Measurements from ENCODE around the gene ZNF506. TPM values are rescaled to one million over a fixed set of nuclear protein-coding genes. Genes with fewer than 3 reads are reported as not detected.
"Not testable (repeated sequence)": the region's sequence is repeated elsewhere in the genome, so short reads cannot be mapped to it uniquely, and the experiment has no call there.

ZNF506 gene
- total RNA-seq (ENCODE audit: unreplicated experiment), result 39.0 TPM
- long read RNA-seq, partial matches to known transcripts, result 2 of 4 reads
- long read RNA-seq, other reads (novel, unspliced or antisense), result 0 of 4 reads

- Mint-ChIP-seq H3K4me3 (ENCODE audit: unreplicated experiment) (peak within 1 kb of the TSS; percentile 99), H3K36me3 (ENCODE audit: unreplicated experiment) (peaks cover 18% of the 10 kb centered on the region), H3K27ac (ENCODE audit: unreplicated experiment) (peak within 1 kb of the TSS; percentile 99), H3K4me1 (ENCODE audit: low read depth, unreplicated experiment) (peaks cover 5% of the 10 kb centered on the region), H3K27me3 (ENCODE audit: unreplicated experiment) (peaks cover 9% of the 10 kb centered on the region), H3K9me3 (ENCODE audit: unreplicated experiment) (peaks cover 18% of the 10 kb centered on the region)
- DNase-seq, result peak; percentile 97
- TF ChIP-seq CTCF (IDR thresholded peaks at IDR 0.05; ENCODE audit: partially characterized antibody, unreplicated experiment), result no peak
These were observed at the start of gene ZNF506 for GRCh38 chr19:19821366-19821951. ZNF506 (minus strand) TSS chr19:19821750; CDS start chr19:19821603, 147 bp downstream.

- peaks cover 19% of the 10 kb centered on the region for H3K4me1 Mint-ChIP-seq (ENCODE audit: low read depth, unreplicated experiment)
- not testable (repeated sequence) for H3K4me3 Mint-ChIP-seq (ENCODE audit: unreplicated experiment); H3K36me3 Mint-ChIP-seq (ENCODE audit: unreplicated experiment)
These were observed 48.5 kb upstream of the ZNF506 start for GRCh38 chr19:19870086-19870485.

GRCh38 chr19:19866611-19867248 lies 45.2 kb upstream of the ZNF506 start:
- Mint-ChIP-seq H3K9me3 (ENCODE audit: unreplicated experiment) (peaks cover 21% of the 10 kb centered on the region), H3K4me3 (ENCODE audit: unreplicated experiment) (peak overlapping the region; percentile 100), H3K27ac (ENCODE audit: unreplicated experiment) (peak overlapping the region; percentile 100), H3K27me3 (ENCODE audit: unreplicated experiment) (peaks cover 10% of the 10 kb centered on the region), H3K36me3 (ENCODE audit: unreplicated experiment) (no peaks in the 10 kb centered on the region), H3K4me1 (ENCODE audit: low read depth, unreplicated experiment) (peaks cover 14% of the 10 kb centered on the region)
- DNase-seq, result peak; percentile 74
- TF ChIP-seq CTCF (IDR thresholded peaks at IDR 0.05; ENCODE audit: partially characterized antibody, unreplicated experiment), result no peak

More at GRCh38 chr19:19870086-19870485, 48.5 kb upstream of the ZNF506 start:
- not testable (repeated sequence) for DNase-seq; H3K27ac Mint-ChIP-seq (ENCODE audit: unreplicated experiment)
- H3K9me3 Mint-ChIP-seq (ENCODE audit: unreplicated experiment), result peaks cover 20% of the 10 kb centered on the region
- H3K27me3 Mint-ChIP-seq (ENCODE audit: unreplicated experiment), result peaks cover 10% of the 10 kb centered on the region

GRCh38 chr19:19865750-19866610 lies 44.4 kb upstream of the ZNF506 start, which contains the start of gene ZNF253:
ZNF253 (plus strand) TSS chr19:19865882; CDS start chr19:19865997, 115 bp downstream.
- H3K4me1 Mint-ChIP-seq (ENCODE audit: low read depth, unreplicated experiment), result peaks cover 10% of the 10 kb centered on the region
- H3K27me3 Mint-ChIP-seq (ENCODE audit: unreplicated experiment), result peaks cover 10% of the 10 kb centered on the region
- TF ChIP-seq CTCF (IDR thresholded peaks at IDR 0.05; ENCODE audit: partially characterized antibody, unreplicated experiment), result no peak
- peaks cover 21% of the 10 kb centered on the region for H3K9me3 Mint-ChIP-seq (ENCODE audit: unreplicated experiment)
- no peaks in the 10 kb centered on the region for H3K36me3 Mint-ChIP-seq (ENCODE audit: unreplicated experiment)
- H3K4me3 Mint-ChIP-seq (ENCODE audit: unreplicated experiment), result peak within 1 kb of the TSS; percentile 100
- DNase-seq, result peak; percentile 98
- H3K27ac Mint-ChIP-seq (ENCODE audit: unreplicated experiment), result peak within 1 kb of the TSS; percentile 100

- Mint-ChIP-seq H3K27me3 (ENCODE audit: unreplicated experiment) (peaks cover 7% of the 10 kb centered on the region), H3K9me3 (ENCODE audit: unreplicated experiment) (peaks cover 9% of the 10 kb centered on the region), H3K27ac (ENCODE audit: unreplicated experiment) (peak overlapping the region; percentile 96), H3K36me3 (ENCODE audit: unreplicated experiment) (peaks cover under 1% of the 10 kb centered on the region), H3K4me1 (ENCODE audit: low read depth, unreplicated experiment) (peaks cover 3% of the 10 kb centered on the region), H3K4me3 (ENCODE audit: unreplicated experiment) (peak overlapping the region; percentile 94)
- no peak for TF ChIP-seq CTCF (IDR thresholded peaks at IDR 0.05; ENCODE audit: partially characterized antibody, unreplicated experiment)
- peak; percentile 76 for DNase-seq
These were observed 39.3 kb upstream of the ZNF506 start for GRCh38 chr19:19860756-19861390.

Measured in glutamatergic neuron (in vitro differentiated cells).